ENCODE measurements around the gene DSTN.

Gene DSTN

DNA sequence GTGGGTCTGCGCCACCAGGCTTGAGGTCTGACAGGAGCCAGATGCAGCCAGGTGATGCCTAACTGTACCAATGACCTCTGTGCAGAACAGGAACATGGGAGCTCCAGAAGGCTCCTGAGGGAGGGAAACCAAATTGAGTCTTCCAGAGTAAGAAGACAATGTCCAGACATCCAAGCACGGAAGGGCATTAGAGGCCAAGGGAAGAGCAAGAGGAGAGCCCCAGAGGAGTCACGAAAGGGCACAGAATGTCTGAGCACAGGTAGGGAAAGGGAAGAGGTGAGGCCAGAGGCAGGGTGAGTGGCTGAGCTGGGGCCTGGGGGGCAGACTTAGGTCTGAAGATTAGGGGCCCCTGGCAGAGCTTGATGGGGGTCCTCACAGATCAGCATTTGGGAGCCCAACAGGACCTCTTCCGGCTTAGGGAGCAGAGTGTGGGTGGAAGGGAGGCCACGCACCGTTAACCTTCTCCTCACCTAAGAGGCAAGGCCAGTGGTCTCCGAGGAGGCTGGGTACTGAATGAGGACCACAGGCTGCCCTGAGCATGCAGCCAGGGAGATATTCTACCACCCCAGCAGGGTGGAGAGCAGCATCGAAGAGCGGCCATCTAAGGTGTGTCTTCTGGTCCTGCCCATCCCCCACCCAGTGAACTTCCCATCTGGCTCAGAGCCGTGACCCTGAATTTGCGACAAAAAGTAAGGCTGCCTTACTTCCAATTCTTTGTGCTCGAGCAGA, 70.4 kb downstream of the DSTN start:
- no peak for DNase-seq

DNA sequence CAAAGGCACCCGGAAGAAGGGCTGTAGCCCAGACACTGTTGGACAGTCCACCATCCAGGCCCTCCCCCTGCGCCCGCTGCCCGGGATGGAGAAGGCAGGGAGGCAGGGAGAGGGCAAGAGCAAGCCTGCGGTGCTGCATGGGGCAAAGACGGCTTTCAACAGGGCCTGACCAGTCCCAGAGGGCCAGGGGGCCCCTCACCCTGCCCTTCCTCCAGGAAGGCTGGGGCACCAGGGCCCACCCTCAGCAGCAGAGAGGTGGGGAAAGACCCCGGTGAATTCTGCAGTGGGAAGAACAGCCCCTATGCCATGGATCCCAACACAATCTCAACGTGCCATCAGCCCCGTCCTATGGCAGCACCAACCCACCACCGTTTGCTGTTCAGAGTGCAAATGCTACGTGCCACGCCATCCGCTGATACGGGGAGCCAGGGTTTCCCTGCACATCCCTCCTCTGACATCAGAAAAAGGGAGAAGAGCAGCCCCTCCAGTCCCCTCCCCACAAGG, 71.1 kb downstream of the DSTN start:
- no peak for DNase-seq

DNA sequence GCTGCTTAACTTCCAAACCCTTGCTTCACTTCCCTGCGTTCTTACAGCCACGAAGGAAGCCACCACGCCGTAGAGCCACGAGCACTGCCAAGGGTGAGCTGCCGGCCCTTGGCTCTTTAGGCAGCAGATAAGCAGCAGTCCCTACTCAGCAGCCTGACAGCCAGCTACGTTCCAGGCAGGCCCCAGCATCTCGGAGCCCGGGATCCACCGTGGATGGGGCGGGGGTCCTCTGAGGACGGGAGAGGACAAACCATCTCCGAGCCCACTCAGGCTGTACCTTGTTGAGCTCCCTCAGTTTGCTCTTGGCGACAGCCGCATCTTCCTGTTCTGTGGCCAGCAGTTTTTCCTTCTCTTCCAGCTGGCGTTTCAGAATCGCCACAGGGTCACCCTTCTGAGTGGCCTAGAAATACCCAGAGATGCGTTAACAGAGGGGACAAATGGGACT, 71.7 kb downstream of the DSTN start:
- no peak for DNase-seq

DNA sequence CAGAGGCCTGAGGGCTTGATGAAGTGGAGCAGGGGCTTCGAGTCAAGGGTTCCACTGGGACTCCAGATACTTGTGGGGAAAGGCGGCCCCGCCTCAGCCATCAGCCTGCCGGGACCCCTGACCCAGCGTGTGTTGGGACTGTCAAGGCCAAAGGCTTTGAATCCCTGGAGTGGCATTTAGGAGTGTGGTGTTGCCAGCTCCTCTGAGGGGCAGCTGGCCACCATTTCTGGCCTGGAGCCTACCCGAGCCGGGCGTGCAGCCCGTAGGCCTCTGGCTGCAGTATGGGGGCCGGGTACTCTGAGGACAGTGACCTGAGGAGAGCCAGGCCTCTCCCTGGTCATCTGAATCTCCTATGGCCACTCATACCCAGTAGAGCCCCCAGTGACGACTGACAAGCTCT, 72.1 kb downstream of the DSTN start:
- DNase-seq = no peak

DNA sequence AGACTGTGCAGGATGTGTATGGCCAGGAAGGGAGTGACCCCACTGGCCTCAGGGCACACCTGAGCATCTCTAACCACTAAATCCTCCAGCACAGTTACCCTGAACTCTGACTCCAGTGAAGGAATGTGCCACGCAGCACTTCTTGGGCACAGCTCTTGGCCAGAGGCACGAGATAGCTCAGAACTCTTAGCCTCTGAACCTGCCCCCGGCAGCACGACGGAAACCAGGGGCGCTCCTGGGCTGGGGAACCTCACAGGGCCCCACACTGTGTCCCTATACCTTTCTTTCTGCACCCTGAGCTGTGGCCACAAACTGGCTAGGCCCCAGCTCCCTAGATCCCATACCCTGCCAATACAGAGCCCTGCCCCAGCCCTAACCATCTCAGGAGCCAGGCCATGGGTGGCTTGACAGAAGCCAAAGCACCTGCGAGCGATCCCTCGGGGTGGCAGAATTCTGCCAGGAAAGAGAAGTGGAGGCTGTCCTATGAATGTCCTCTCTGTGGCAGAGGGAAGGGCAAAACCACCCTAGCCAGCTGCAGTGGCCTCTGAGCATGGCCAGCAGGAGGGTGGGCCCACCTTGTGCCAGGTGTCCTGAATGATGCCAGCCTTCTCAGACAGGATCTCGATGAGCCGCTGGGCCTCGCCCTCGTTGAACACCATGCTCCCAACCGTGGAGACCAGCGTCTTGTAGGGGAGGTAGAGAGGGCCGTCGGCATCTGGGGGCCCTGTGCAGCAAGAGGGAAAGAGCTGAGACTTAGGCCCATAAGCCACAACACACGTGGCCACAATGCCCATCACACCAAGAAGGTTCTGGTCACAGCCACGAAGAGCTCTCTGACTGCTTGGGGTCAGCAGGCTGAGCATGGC, 72.8 kb downstream of the DSTN start:
- DNase-seq = no peak

DNA sequence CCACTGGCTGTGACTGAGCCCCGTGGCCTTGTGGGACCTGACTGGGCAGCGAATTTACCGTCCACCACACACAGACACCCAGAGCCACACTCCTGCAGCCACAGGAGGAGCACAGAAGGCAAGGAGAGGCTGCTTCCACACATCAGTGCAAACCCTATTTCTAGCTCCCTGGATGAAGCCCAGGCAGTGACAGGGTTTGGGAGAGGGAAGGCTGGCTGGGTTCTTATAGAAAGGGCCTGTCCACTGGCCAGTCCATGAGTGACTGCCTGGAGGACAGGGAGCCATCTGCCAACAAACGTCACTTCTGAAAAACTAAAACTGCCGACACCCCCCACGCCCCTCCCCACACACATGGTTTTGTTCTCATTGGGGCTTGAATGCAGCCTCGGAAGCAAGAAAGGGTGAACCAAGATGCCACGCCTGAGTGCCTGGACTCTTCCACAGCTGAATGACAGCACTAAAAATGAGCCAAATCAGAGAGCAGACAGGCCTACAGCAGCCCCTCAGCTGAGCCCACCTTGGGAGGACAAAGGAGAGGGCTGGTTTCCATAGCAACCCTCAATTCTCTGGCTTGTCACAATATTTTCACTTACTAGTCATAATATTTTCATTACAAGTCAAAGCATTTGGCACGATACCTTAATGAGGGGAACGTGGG, 73.8 kb downstream of the DSTN start:
- DNase-seq = no peak

DNA sequence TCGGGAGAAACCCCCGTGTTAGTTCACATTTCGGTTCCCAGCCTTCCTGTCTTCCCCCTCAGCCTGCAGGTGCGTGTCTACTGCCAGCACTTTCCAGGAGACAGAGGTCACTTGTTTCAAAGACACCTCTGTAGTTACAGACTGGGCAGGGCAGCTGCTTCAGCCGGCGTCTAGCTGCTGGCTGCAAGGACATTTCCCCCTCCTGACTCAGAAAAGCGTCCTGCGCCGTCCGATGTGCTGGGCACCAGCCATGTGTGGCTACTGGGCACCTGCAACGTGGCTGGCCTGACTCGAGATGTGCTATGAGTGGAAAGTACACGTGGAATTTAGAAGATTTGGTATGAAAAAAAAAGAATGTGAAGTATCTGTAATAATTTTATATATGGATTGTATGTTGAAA, 74.6 kb downstream of the DSTN start:
- DNase-seq = no peak

DNA sequence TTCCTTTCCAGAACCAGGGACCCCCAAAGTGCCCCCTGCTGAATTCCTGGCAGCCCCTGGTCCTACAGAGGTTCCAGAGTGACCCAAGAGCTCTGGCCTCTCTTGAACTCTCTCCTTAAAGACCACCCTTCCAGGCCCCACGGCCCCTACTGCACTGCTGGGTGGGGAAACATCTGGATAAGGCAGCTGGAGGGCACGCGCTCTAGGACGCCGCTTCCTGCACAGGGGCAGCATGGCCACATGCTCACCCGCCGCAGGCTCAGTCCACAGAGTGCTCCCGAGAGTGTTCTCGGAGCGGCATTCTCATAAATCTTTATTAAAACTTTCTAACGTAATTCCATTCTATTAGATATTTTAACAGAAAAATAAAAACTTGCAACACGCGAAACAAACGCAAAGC, 75.1 kb downstream of the DSTN start:
- no peak for DNase-seq

DNA sequence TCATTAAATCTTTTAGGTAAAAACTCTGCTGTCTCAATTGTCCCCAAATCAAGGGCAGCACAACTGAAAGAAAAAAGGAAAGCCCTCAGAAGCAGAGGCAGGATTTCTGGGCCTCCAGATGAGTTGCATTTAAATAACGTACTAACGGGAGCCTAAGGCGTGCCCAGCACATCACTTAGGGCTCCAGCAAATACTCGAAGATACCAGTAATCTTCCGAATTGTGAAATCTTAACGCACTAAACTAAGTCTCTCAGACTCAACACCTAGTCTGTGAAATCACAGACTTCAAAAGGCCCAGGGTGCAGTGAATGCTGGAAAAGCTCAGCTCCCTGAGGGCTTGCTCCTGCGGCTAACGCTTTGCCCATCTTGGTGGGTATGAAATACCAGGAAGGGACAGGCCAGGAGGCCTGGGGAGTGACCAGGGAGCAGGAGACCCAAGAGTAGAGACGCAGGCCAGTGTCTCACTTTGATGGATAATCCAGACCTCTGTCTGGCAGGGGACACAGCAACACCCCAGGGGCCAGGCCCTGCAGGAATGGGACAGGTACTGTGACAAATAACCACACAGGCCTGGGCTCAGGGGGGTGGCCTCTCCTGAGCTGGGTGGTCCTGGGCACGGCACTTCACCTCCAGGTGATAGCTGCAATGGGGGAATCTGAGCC, 75.8 kb downstream of the DSTN start:
- DNase-seq = no peak

DNA sequence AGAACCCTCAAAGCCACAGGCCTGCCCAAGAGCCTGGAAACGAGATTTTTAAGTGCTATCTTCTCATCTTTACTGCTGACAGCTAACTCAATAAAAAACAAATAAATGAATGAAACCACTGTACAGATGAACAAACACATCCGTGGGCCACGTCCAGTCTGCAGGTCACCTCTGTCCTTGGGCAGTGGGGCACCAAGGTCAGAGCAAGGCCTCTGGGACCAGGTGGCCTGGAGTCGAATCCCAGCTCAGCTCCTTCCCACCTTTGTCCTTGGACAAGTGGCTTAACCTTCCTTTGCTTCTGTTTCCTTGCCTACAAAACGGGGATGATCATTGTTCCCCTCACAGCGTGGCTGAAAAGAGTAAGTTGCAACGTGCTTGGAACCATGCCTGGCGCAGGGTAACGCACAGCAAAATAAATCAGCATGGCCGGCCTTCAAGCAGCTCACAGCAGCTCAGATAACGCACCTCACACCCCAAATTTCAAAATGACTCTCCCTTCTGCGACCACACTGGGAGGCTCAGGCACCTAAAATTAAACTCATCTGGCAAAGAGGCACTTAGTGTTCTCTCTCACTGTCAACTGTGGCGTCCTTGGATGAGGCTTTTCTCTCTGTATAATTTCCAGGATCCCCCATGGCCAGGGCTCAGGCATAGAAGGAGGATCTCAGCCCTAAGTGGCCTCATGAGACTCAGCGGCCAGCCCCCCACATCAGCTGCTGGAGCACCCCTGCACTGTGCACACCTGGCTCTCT, 76.5 kb downstream of the DSTN start:
- DNase-seq = no peak

DNA sequence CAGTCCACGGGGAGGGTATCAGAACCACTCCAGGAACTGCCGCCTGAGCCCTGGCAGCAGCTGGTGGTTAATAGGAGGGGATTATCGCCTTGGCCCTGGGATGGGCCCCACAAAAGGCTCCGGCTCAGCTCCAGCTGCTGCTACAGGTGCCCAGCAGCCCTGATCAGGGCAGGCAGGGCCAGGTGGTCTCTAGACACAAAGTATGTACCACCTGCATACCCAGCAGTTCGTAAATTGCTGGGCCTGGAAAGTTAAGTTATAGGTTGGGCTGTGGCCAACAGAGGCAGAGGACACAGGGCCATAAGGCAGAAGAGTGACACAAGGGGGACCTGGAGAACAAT, 77.1 kb downstream of the DSTN start:
- no peak for DNase-seq

DNA sequence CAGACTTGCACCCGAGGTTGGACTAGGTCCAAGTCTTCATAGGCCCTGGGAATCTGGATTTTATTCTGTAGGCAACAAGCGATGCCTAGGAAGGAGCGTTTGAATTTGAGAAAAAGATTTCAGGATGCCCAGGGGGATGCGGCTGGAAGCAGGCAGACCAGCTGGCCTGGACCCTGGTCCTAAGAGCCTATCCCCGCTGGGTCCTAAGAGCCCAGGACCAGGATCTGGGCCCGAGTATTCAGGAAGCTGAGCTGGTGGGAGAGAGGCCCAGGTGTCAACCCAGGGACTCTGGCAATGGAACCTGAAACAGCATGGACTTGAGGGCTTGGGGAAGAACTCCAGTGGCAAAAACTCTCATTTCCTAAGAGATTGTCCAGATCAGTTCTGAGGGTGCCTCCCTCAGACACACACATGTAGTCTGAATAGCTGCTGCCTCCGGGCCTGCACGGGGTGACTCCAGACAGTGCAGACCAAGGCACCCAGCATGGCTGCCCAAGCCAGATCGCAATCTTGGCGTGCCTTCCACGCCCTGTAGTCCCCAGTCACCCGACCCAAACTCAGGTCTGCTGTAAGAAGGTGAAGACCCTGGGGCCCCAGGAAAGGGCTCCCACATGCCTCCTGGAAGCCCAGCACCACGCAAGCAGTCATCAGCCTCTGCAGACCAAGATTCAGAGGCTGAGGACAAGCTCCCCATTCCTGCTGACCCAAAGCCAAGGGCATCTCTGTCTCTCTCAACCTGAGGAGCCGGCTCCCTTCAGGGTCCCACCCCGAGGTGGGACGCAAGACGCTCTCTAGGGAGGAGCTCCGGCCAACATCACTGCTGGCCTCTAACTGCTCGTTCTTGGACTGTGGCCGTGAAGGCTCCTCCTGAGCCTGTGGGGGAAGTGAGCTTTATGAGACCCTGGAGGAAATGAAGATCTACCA, 77.8 kb downstream of the DSTN start:
- no peak for DNase-seq

DNA sequence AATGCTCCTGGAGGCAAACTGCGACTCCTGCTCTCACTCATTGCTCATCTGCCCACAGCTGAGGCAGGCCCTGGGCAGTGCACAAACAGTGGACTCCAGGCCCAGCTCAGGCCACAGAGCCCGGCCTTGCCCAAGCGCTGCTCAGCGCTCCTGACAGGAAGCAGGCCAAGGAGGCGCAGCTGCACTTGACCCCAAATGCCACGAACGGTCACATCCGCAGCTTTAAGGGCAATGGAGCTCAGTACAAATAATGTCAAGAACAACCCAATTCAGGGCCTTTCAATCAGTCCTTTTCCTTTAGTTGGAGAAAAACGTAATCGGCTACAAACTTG, 78.4 kb downstream of the DSTN start:
- DNase-seq = no peak

DNA sequence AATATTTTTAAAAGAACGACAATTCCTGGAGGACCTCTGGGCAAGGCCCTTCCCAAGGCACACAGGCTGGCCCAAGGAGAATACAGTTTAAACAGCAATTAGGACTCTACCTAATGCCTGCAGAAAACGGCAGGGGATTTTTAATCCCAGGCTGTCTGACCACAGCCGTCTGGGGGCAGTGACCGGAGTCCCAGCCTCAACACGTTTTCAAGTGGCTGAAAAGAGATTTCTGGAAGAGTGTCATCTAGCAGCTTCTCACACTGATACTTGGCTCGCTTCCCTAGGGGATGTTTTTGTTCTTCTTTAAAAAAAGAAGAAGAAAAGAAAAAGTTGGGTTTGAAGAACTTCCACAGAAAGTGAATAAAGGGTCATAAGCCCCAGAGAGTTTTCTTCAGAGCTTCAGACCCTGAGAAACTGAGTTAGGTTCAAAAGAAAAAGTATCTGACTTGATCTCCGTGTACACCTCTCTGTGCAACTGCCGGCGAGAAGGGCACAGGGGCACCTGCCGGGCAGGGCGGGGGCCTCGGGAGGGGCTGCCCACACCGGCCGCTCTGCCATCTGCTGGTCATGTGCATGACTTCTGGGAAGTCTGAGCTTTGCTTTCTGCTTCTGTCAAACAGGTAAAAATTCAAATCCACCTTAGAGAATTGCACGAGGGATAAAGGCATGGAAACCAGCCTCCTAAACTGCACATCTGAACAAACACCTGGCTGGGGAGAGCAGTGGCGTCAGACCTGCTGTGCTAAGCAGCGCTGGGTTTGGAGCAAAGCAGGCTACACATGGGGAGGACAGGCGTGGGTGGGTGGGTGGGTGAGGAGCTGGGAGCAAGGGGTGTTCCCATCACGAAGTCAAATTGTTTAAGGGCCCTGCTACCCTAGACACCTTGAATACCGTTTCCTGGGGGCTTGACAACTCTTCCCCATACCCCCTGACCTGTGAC, 79.2 kb downstream of the DSTN start:
- no peak for DNase-seq

DNA sequence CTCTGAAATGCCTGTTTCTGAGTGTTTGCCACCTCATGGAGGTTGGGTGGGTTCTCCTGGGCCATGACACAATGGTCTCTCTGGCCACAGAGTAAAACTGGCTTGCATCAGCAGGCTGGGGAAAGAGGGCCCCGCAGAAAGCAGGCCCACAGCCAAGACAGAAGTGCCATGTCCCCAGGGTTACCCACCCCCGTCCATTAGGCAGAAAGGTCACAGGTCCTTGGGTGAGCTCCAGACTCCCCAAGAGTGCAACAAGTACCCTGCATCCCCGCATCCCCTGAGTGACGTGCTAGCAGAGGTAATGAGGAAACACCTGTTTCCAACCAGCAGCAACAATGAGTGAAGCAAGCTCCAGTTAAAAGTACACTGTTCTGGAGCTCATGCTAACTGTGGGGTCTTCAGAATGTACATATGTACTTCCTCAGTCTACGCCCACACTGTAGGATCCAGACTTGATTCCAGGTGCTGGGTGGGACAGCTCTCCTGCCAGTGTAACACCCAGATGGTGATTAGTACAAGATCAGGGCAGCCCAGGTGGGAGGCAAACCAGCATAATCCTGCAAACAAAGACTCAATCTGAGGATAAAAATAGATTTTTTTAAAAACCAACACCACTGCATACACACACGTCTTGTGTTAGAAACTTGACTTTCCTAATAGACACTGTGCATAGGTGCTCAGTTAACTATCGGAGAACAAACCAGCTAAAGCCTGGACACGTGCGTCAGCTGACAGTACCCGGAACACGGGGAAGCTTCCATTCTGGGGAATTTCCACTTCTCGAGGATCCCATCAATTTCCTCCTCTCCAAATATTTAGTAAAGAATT, 80.6 kb downstream of the DSTN start:
- DNase-seq = no peak

DNA sequence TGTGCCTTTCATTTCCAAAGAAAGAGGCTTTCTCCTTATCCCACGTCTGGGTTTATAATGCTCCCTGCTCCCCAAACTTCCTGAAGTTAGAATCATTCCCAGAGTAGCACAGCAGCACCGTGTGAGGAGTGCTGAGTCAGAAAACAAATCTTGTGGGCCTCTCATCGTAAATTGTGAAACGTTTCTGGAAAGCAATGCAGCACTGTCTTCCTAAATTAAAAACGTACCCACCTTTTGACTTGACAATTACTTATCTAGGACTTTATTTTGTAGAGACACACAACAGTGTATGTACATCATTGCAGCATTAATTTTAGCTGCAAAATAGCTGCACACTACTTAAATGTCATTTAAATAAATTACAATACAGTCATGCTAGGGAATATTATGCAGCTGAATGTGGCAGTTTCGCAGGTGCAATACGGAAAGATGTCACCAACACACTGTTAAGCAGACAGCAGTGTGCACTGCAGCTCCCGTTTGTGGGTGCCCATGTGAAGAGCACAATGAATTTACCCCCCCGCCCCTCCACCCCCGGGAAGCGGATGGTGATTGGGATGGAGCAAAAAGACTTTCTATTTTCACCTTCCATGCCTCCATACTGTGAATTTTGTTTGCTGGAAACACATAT, 81.4 kb downstream of the DSTN start:
- no peak for DNase-seq

DNA sequence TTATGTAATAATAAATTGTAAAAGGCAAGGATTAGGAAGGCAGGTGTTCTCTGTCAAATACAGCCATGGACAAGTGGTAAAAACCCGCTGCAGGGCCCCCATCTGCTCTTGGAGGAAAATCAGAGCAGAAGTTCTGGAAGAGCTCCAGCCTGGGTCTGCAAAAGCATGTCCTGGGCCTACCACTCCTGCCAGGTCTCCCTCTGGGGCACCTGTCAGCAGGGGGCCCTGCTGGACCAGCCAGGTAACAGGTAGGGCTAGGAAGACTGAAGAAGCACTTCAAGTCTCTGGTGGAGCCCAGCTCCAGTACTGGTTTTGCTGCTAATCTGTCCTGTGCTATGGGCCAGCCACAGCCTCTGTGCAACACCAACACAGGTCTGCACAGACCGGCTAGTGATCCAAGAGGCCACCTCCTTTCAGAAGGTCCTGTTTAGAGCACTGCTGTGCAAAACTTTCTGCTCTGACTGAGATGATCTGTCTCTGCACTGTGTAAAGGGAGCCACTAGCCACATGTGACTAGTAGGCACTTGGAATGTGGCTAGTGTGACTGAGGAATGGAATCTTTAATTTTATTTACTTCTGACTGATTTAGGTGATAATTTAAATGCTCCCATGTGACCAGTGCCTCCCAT, 82.0 kb downstream of the DSTN start:
- DNase-seq = no peak

DNA sequence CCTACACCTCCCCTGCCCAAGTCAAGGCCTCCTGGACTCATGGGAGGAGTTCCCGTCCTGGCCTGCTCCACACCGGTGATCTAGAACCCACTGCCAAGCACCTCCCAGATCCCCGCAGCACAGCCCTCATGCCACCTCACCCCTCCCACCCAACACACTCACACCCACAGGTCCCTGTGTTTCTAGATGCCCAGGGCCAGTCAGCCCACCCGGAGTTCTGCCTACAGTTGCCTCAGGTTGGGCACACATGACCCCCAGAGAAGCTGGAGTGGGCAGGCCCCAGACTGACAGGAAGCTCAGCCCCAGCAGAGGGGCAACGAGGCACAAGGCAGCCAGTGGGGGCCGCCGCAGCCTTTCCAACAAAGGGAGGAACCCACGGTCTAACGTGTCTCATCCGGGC, 82.5 kb downstream of the DSTN start:
- DNase-seq = no peak
